Measurements from ENCODE around the gene WASF2. TPM values are rescaled to one million over a fixed set of nuclear protein-coding genes. Genes with fewer than 3 reads are reported as not detected.
"Not testable (repeated sequence)": the region's sequence is repeated elsewhere in the genome, so short reads cannot be mapped to it uniquely, and the experiment has no call there.

Gene WASF2, protein sequence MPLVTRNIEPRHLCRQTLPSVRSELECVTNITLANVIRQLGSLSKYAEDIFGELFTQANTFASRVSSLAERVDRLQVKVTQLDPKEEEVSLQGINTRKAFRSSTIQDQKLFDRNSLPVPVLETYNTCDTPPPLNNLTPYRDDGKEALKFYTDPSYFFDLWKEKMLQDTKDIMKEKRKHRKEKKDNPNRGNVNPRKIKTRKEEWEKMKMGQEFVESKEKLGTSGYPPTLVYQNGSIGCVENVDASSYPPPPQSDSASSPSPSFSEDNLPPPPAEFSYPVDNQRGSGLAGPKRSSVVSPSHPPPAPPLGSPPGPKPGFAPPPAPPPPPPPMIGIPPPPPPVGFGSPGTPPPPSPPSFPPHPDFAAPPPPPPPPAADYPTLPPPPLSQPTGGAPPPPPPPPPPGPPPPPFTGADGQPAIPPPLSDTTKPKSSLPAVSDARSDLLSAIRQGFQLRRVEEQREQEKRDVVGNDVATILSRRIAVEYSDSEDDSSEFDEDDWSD
- total RNA-seq = 33.7 and 35.2 TPM in 2 replicates

DNA sequence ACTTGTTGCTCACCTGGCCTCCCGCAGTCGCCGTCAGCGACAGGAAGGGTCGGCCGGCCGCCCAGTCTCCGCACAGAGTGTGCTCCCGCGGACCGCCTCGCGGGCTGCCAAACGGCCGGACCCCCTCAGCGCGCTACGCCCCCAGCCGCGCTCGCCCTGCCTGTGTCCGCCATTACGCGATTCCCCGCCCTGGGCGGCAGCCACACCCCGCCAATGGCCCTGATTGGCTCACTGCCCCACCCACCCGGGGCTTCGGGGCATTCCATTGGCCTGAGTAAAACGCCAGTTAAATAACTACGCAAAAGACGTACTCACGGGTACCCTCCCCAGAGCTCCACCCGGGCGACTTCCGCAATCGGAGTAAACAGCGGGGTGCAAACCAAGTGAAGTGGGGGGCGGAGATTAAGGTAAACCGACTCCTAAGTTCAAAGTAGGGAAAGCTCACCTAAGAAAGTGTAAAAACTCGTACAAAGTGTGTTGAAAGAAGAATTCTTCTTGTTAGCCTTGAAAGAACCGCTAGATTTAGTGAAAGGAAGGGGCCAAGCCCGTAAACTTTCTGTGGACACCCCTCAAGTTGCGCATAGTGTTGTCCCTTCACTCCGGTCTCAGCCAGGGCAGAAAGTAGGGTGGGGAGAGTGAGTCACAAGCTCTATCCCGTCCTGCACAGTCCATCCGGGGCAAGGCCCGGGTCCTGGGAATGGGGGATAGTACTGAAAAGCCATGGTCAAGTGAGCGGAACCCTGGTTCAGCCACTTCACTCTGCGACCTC is at the start of gene WASF2:
WASF2 (minus strand) TSS at position 195 of the 769 bp plus-strand sequence. CDS start 61,277 bp downstream, outside the sequence.
- DNase-seq (ENCODE audit: low read depth, low spot score) = peak; percentile 92

DNA sequence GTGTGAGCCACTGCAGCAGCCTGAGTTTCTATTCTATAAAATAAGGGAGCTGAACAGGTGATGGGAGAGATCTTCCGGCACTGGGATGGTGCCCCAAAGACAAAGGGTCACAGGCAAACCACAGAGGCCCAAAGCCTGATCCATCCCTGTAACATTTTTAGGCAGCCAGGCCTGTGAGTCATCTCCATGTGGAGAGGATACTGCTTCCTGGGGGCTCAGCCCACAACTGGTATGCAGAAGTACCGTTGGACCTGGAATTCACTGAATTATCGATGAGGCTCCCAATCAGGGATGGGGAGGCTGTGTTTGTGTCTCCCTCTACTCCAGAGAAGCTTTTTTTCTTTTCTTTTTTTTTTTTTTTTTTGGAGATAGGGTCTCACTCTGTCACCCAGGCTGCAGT is 48.8 kb upstream of the WASF2 start:
- no peak for DNase-seq (ENCODE audit: low read depth, low spot score)

DNA sequence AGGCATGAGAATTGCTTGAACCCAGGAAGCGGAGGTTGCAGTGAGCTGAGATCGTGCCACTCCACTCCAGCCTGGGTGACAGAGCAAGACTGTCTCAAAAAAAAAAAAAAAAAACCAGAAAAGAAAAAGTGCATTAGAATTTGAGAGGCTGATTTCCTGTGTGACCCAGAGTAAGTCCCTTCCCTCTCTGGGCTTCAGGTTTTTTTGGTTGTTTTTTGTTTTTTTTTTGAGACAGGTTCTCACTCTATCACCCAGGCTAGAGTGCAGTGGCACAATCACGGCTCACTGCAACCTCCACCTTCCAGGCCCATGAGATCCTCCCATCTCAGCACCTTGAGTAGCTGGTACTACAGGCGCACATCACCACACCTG is 48.3 kb upstream of the WASF2 start:
- not testable (repeated sequence) for DNase-seq (ENCODE audit: low read depth, low spot score)

DNA sequence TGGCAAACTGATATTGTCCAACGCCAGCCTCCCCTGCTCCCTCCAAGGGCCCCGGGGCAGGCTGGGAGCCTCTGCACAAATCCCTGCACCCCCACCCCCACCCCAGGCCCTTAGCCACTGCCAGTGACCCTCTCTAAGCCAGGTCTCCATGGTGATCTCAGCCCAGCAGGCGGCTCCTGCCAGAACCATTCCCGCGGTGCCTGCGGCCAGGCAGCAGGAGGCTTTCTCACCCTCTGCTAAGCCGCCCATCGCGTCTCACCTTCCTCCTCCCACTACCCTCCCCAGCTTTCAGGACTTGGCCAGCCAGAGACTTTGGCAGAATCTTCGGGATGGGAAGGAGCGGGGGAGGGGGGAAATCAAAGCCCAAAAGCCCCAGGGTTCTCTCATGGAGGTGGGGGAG is 46.8 kb upstream of the WASF2 start:
- DNase-seq (ENCODE audit: low read depth, low spot score) = no peak

DNA sequence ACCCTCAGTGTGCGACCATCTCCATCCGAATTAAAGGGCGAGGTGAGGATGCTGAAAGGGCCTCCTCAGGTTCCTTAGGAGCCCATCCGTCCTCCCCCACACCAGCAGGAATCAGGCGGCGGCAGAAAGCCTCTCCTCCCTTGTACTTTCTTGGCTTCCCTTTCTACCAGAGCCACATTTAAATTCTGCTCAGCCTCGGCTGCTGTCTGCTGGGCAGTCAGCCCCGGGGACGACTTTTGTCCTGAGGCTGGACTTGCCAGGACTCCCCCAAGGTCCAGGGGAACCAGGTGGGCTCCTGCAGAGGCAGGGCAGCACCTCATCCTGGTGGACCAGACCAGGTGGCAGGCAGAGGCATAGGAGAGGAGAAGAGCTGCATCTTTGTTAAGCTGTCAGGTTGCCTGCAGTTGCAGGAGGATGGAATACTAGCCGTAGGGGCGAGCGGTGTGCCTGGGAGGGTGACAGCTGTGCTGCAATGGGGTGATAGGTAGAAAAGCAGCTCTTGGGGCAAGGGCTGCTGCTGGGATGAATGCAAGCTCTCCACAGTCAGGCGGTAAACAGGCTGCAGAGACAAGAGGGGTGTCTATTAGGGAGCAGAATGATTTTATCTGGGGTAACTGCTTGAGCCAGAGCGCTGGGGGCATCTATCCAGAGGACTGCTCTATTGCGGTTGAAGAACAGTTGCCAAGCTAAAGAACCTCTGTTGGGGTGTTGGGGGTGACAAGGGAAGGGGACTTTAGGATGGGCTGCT is 46.2 kb upstream of the WASF2 start:
- DNase-seq (ENCODE audit: low read depth, low spot score) = no peak

DNA sequence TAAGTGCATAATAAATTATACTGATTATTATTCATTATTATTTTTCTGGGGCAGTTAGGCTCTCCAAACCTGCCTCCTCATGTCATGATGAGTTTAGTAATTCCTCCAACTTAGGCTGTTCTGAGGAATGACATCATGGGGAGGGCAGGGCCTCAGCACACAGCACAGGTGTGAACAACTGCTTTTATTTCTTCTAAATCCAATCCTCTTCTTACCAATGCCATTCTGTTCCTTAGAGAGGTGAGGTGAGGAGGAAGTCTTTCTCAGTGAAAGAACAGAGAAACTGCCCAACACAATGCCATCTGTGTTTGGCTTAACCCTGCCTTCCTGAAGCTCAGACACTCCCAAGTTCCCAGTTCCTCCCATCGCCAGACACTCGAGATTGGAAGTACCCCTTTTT is 45.4 kb upstream of the WASF2 start:
- DNase-seq (ENCODE audit: low read depth, low spot score) = no peak

DNA sequence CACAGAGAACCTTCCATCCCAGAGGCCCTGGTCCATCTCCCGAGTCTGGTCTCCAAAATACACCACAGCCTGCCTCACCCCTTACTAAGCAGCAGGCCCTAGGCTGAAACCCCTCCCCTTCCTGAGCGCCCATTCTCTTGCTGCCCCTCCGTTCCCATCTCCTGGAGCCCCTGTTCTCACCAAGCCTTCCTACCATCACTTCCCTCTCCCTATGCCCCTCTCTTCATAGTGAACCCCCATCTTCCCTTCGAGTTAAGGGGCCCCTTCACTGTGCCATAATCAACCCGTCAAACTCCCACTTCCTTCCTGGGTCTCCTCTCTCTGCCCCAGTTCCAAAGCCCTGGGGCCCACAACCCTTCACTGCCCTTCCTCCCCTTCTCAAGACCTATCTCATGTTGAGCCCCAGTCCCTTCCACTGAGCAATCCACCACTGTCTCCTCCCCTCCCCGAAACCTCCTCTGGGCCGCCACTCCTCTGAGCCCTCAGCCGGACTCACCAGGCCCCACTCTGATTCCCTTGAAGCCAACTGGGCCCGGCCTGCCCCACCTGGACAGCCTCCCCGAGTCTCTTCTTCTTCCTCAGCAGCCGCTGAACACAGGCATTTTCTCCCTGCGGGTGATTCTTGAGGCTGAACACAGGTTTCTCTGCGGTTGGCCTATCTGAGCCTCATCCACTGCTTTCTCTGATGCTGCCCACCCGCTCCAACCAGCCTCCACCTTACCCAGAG is 42.2 kb upstream of the WASF2 start:
- no peak for DNase-seq (ENCODE audit: low read depth, low spot score)

DNA sequence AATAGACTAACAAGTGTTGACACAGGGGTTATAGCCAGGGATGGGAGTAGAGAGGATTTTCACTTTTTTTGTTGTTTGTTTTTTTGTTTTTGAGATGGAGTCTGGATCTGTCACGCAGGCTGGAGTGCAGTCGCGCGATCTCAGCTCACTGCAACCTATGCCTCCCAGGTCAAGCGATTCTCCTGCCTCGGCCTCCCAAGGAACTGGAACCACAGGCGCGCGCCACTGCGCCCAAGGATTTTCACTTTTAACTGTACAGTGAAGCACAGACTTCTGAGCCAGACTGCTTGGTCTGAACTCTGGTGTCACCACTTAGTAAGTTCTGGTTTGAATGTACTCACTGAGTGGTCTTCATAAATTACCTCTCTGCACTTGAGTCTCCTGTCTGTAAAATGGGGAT is 40.2 kb upstream of the WASF2 start:
- DNase-seq (ENCODE audit: low read depth, low spot score) = no peak

DNA sequence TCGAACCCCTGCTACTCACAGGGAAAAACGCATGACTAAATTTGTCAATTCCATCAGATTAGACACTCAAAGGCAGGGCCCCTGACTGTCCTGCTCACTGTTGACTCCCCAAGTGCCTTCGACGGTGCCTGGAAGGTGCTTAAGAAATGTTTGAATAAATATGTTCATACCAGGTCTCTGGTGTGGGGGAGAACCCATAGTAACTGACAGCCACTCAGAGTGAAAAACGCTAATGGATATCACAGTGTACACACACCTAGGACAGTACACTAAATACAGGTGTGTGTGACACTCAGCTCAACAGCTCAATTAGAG is 39.7 kb upstream of the WASF2 start:
- no peak for DNase-seq (ENCODE audit: low read depth, low spot score)

DNA sequence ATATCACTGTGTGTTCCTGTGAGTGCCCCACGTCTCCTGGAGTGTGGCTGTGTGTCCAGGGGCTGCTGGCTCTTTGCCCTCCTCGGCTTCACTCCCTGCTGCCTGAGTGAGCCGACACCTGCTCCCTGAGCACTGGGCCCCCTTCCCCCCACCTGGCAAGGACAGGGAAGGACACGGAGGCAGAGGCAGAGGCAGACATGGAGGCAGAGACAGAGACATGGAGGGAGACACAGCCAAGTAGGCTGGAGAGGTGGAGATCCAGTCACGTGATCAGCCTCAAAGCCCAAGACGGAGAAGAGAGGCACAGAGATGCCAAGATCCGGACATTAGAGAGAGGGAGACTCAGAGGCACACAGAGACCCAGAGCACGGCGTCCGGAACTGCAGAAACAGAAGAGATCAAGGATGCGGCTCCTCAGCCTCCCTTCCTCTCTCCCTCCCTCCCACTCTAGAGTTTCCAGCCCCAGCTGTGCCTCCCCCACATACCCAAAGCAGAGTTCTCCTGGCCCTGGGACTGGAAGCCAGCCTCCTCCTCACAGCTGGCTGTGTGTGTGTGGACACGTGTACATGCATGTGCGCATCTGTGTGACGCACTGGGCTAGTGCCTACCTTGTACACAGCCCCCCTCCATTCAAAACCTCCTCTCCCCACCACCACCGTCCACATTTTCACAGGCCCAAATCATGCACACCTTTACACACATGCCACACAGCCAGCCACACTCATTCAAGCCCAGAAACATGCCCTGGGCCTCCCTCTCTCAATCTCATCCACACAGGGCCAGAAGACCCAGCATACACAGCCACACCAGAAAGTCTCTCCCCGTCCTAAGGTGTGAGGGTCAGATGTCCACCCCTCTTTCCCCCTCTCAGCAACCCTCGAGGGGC is 39.1 kb upstream of the WASF2 start:
- no peak for DNase-seq (ENCODE audit: low read depth, low spot score)

DNA sequence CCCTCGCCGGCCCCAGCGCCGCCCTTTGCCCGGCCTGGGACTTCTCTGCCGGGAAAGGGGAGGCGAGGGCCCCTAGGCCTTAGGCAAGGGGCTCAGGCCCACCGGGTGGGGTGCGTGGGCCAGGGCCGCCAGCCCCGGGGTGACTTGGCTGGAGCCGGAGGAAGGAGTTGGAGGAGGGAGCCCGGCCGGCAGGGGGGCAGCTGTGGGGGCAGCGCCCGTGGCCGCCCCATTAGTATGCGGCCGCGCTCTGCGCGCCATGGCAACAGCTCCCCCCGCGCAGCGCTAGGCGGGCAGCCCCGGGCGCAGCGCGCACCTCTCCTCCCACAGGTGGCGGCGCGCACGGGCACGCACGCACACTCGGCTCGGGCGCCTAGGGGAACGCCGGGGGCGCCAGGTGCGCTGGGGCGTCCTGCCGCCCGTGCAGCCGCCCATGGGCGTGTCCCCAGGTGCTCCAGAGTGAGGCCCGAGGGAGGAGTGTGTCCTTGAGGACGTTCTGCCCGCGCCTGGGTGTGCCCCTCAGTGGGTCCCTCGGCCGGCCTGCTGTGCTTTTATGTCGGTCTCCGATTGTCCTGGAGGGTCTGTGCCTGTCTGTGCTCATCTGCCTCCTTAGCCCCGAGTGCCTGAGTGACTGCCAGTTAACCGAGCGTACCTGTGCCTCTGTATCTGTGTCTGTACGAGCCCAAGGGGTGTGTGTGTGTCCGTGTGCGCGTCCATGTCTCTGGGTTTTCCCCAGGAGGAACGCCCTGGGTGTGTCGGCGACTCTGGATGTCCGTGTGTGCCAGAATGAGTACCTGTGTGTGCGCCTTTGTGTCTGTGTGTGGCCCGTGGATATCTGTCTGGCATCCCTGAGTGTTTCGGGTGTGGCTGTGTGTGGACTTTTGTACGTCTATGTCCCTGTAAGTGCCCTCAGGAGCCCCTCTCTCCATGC is 38.2 kb upstream of the WASF2 start:
- no peak for DNase-seq (ENCODE audit: low read depth, low spot score)

DNA sequence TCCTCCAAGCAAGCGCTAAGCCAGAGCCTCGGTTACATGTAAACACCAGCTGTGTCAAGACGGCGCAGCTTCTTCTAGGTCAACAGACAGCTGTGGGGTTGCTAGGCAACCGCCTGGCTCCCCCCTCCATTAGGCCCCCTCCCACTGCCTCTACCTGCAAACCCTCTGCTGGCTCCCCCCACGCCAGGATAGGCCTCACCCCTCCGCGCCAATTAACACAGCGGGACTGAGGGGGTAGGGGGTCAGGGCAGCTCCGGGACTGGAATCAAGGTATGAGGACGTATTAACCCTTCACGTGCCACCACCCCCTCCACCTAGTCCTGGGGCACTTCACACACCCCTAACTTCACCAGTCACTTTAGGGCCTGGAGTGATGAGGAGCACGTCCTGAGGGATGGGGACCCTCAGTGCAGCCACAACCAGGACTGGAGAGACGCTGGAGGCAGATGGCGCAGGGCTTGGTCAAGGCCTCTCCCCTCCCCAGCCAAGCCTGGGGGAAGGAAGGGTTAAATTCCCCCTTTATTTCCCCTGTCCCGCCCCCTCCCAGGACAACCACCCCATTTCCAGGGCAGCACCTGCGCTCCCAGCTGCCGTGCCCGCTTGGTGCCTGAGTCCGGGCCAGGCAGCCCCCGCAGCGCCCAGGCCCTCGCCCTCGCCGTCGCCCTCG is 37.4 kb upstream of the WASF2 start:
- DNase-seq (ENCODE audit: low read depth, low spot score) = no peak

DNA sequence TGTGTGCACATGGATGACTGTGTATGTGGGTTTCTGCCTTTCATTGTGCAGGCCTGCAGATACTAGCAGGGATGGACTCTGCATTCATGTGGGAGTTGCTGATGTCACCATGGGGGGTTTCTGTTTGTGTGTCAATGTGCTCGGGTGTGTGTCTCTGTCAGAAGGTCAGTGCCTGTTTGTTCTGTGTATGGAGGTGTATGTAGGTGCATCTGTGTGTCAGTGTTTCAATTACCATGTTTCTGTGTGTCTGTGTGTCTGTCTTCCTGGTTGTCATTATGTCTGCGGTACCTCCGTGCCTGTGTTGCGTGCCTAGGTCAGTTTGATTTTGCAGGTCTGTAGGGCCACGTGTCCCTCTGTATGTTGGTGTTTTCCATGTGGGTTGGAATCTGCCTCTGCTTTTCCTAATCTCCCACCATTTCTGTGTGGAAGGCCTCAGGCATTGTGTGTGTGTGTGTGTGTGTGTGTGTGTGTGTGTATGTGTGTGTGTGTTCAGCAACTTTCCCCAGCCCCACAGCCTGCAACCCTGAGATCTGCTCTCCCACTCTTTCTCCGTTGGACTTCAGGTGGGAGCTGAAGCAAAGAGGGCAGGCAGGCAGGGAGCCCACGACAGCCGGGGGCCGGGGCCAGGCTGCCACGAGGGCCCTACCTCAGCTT is 36.7 kb upstream of the WASF2 start:
- no peak for DNase-seq (ENCODE audit: low read depth, low spot score)

DNA sequence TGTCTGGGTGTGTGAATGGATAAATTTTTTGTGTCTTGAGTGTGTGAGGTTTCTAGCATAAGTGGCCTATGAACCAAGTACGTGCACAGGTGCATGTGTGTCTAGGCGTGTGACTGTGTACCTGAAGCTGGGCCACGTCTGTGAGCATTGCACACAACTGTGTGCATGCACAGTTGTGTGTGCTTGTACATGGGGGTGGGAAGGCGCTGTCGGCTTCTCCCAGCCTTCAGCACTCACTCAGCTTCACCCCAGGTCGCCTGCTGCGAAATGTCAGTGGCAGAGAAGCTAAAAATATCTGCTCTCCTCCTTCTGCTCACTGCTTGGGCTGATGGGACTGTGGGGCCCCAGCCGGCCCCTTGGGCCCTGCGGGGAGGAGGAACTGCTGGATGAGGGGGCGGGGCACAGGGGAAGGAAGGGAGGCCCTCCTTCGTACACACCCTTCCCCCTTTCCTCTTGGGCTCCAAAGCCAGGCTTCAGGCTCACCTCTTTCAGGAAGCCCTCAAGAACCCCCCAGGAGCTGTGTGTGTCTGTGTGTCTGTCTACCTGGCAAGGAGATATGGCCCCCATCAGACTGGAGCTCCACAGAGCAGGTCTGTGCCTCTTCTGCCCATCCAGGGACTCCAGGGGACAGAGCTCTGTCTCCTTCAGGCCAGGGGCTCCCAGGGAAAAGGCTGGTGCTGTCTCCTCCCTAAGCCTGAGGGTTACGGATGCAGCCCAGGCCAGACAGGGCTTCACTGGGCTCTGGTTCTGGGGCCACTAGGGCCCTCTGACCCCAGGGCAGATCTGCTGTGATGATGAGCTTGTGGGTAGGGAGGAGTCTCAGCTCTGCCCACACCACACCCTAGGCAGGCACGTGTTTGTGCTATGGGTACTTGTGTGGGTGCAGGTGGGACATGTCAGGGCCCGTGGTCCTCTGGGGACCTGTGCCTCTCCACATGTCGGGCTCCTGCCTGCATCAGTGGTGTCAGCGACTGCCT is 35.6 kb upstream of the WASF2 start:
- no peak for DNase-seq (ENCODE audit: low read depth, low spot score)

DNA sequence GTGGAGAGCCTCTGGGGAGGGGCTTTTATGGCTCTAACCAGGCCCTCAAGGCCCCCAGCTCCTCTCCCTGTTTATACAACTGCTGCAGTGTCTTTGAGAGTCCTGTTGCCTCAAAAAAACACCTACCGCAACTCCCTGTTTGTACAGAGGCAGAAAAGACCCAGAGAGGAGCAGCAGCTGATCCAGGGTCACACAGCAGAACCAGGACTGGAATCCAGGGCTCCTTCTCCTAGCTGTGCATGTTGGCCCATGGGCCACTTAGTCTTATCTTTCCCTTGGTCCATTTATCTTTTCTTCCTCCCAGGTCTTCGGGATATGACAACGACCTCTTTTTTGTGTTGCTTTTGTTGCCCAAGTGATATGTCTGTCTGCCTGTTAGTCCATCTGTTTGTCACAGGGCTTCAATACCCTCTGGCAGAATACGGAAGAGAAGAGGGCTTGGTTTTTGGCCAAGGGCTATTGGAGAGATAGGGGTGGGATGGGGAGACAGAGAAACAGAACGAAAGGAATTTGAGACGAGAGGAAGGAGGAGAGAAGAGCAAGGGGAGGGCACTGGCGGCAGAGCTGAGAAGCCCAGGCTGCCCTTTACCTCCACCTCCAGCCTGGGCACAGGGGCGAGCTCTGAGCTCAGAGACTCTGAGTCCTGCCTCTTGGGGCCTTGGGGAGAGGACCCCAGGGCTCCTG is 33.5 kb upstream of the WASF2 start:
- no peak for DNase-seq (ENCODE audit: low read depth, low spot score)

All from pulmonary artery endothelial cell (primary cell).